Head of caudate nucleus (tissue), 42 donors: Measurements from ENCODE around the gene SHCBP1L.

Experiments used
- DNase-seq, 42 donors: peaks; one replicate each; pipeline versions ENCODE4 v3.0.0 to v3.0.0-alpha.2; 2020 to 2021; ENCODE audit warnings: mixed read lengths in 7 of 42
- intact Hi-C: fragments of 100-400 bp; cut with DNase I; formaldehyde crosslinking; loops from one replicate; pipeline ENCODE4 v1.15.0; 2022

Gene SHCBP1L

DNA sequence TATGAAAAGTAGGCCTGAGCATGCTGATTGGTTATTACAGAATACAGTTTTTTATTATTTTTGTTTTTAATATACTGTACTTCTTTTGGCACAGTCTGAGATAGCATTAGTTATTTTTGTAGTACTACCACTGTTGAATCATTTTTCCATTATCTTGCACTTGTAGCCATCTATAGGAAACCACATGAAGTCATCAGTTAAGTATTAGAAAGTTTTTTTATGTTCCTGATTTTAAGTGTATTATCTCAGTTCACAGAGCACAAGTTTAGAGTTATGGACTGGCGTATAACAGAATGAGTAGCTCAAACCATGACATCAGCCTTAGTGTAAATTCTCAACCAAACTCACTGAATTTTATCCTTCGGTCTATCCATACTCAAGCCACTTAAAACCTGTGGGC, 91.0 kb downstream of the SHCBP1L start:
- intact Hi-C loops = no loop called here
- no peak for DNase-seq

GRCh38 chr1:182860658-182861057, 92.3 kb downstream of the SHCBP1L start:
- DNase-seq = no peak
- intact Hi-C loops = no loop called here

DNA sequence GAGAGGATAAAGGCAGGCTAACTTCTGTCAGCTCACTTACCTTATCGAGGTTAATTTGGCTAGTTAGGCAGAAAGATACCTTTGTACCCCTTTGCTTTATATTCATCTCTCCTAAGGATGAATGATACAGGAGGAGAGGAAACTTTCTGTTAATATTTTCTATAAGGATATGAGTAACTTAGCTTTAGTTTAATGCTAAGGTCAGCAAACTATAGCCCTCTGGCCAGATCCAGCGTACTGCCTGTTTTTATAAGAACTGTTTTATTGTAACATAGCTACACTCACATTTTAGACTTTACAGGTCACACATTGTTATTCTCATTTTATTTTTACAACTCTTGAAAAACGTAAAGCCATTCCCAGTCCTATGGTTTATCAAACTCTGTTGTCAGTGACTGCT, 95.8 kb downstream of the SHCBP1L start:
- no peak for DNase-seq
- intact Hi-C loops = no loop called here

- intact Hi-C loops = no loop called here
- DNase-seq = peak in 2 of 42 donors; percentile 13 to 21
Measured at GRCh38 chr1:182855911-182856310, 97.1 kb downstream of the SHCBP1L start.

DNA sequence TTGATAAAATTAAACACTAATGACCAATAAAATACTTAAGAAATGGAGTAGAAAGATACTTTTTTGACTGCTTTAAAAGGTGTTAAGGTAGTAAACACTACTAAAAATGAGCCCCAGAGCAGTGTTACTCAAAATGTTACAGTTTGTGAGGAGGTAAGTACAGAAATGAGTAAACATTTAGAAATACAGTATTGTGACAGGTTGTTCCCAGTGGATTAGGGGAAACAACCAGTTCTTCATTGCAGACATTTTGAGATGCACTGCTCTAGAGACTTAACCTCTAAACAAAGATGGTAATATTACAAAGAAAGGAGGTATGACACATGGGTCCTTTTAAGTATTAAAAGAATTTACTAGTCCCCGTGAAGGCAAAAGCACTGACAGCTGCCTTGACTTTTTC, 101.1 kb downstream of the SHCBP1L start:
- DNase-seq = no peak

GRCh38 chr1:182850319-182850718, 102.6 kb downstream of the SHCBP1L start:
- no peak for DNase-seq
- intact Hi-C loops = no loop called here

More for the DNA sequence above, 101.1 kb downstream of the SHCBP1L start:
- intact Hi-C loops = no loop called here
